KMS-11 (cell line): Measurements from ENCODE around the gene RBBP8NL.

ENCODE experiments used
- H2AFZ ChIP-seq: fragments of 200-600 bp; sonication (generic); 2 replicates; pipeline ENCODE4 v1.6.1; 2016; ENCODE audit warnings: antibody characterized with exemption, mixed run types, low read depth
- H3K27ac ChIP-seq: fragments of 200-600 bp; sonication (generic); 2 replicates; pipeline ENCODE4 v1.6.1; 2016; ENCODE audit warnings: mild to moderate bottlenecking, mixed run types
- H3K27me3 ChIP-seq: fragments of 200-600 bp; sonication (generic); 2 replicates; pipeline ENCODE4 v1.6.1; 2017; ENCODE audit warnings: mild to moderate bottlenecking, low read depth, mixed run types, moderate library complexity; ENCODE audit not compliant: insufficient read depth
- H3K36me3 ChIP-seq: fragments of 200-600 bp; sonication (generic); 2 replicates; pipeline ENCODE4 v1.6.1; 2017; ENCODE audit warnings: mild to moderate bottlenecking, mixed run types; ENCODE audit not compliant: insufficient read depth
- H3K4me1 ChIP-seq: fragments of 200-600 bp; sonication (generic); 2 replicates; pipeline ENCODE4 v1.6.1; 2016; ENCODE audit warnings: mild to moderate bottlenecking, low read depth, mixed run types; ENCODE audit not compliant: poor library complexity, severe bottlenecking
- H3K4me2 ChIP-seq: fragments of 200-600 bp; sonication (generic); 2 replicates; pipeline ENCODE4 v1.7.0; 2016; ENCODE audit warnings: mild to moderate bottlenecking, mixed run types
- H3K4me3 ChIP-seq: fragments of 200-600 bp; sonication (generic); IDR thresholded peaks from 2 replicates; pipeline ENCODE4 v1.6.1; 2017; ENCODE audit warnings: low read depth, low read length, mixed read lengths; ENCODE audit not compliant: insufficient read depth
- H3K79me2 ChIP-seq: fragments of 200-600 bp; sonication (generic); 2 replicates; pipeline ENCODE4 v1.6.1; 2016; ENCODE audit warnings: low read depth, mixed run types; ENCODE audit not compliant: insufficient read depth
- H3K9ac ChIP-seq: fragments of 200-600 bp; sonication (generic); 2 replicates; pipeline ENCODE4 v1.6.1; 2016; ENCODE audit warnings: mild to moderate bottlenecking, mixed run types
- H4K20me1 ChIP-seq: fragments of 200-600 bp; sonication (generic); 2 replicates; pipeline ENCODE4 v1.6.1; 2016; ENCODE audit warnings: mild to moderate bottlenecking, mixed run types; ENCODE audit not compliant: insufficient read depth
- CTCF ChIP-seq: fragments of 200-600 bp; sonication (generic); conservative IDR thresholded peaks from 2 replicates; pipeline ENCODE4 v1.6.1; 2017; ENCODE audit warnings: low read depth, mild to moderate bottlenecking, antibody characterized with exemption, low read length, moderate library complexity, mixed read lengths

Gene RBBP8NL

GRCh38 chr20:62410746-62411478 is 16.4 kb downstream of the RBBP8NL start:
- Histone ChIP-seq H3K27ac (no peak overlapping the region), H2AFZ (peak overlapping the region; percentile 55; the same call in 1 of the 2 replicates), H3K27me3 (peaks cover 46% of the 10 kb centered on the region), H3K9ac (no peak overlapping the region), H4K20me1 (no peaks in the 10 kb centered on the region), H3K4me3 (no peak overlapping the region), H3K4me1 (peaks cover 22% of the 10 kb centered on the region), H3K79me2 (no peaks in the 10 kb centered on the region; the same call in 1 of the 2 replicates), H3K36me3 (no peaks in the 10 kb centered on the region), H3K4me2 (peak overlapping the region; percentile 46; the same call in 1 of the 2 replicates)
- no peak for TF ChIP-seq CTCF

DNA sequence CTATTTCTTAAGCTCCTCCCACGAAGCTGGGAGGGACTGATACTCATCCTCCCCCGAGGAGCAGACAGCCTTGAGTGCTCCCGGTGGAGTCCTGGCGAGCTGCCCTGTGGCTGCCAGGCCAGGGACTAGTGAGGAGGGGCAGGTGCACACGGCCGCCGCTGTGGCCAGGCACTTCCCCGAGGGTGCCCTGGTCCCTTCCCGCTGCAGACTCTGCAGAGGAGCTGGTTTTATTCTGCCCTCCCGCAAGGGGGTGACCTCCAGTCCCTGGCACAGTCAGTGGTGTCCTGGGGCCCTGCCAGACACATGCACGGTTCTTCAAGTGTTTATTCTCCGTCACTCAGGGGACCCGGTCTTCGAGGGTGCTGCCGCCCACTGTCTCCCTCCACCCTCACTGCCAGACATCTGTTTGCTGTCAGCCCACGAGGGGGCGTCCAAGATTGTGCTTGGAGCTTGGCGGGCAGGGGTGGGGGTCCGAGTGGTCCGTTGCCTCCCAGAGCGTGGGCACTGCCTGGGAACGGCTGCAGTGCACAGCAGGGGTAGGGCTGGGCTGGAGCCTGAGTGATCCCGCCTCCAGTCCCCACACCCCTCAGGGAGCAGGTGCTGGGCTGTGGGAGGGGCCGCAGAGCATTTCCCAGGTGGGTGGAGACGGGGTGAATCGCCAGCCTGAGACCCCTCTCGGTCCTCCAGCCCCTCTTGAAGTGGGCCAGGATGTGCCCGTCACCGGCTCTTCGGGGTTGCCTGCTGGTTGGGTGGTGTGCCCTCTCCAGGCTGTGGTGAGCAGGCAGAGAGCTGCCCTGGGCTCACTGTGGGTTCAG is 17.2 kb downstream of the RBBP8NL start:
- H3K4me1 ChIP-seq, result peaks cover 28% of the 10 kb centered on the region
- H3K4me3 ChIP-seq, result no peak overlapping the region
- no peaks in the 10 kb centered on the region for H4K20me1 ChIP-seq
- H3K9ac ChIP-seq, result no peak overlapping the region
- peak overlapping the region; percentile 46 for H3K4me2 ChIP-seq
- peaks cover 38% of the 10 kb centered on the region for H3K27me3 ChIP-seq
- no peak overlapping the region for H3K27ac ChIP-seq
- no peaks in the 10 kb centered on the region; the same call in 1 of the 2 replicates for H3K79me2 ChIP-seq
- no peaks in the 10 kb centered on the region for H3K36me3 ChIP-seq
- peak; percentile 79 for TF ChIP-seq CTCF
- H2AFZ ChIP-seq, result peak overlapping the region; percentile 55

GRCh38 chr20:62409086-62409853 is 18.1 kb downstream of the RBBP8NL start:
- Histone ChIP-seq H3K4me3 (no peak overlapping the region), H2AFZ (peak overlapping the region; percentile 55; the same call in 1 of the 2 replicates), H3K79me2 (no peaks in the 10 kb centered on the region; the same call in 1 of the 2 replicates), H3K4me2 (peak overlapping the region; percentile 46), H3K27ac (no peak overlapping the region), H4K20me1 (no peaks in the 10 kb centered on the region), H3K9ac (no peak overlapping the region), H3K27me3 (peaks cover 30% of the 10 kb centered on the region), H3K4me1 (peaks cover 28% of the 10 kb centered on the region), H3K36me3 (no peaks in the 10 kb centered on the region)
- TF ChIP-seq CTCF, result no peak

DNA sequence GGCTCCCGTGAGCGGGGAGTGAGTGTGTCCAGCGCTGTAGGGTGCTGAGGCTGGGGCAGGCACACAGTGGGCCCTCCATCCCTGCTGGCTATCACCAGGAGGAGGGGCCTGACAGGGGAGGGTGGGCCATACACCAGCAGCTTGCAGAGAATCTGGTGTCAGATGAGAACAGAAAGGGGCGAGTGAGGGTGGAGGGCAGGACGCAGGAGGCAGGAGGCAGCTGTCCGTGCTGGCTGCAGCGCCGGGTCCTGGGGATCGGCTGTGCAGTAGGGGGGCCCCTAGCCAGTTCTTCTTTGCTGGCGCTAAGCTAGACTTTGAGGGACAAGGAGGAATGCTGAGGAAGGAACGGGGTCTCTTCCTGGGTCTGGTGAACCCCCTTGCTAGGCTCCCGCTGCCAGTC is 18.7 kb downstream of the RBBP8NL start:
- Histone ChIP-seq H3K4me2 (no peak overlapping the region), H3K79me2 (no peaks in the 10 kb centered on the region; the same call in 1 of the 2 replicates), H3K4me3 (no peak overlapping the region), H2AFZ (no peak overlapping the region), H3K27me3 (peaks cover 25% of the 10 kb centered on the region), H3K4me1 (peaks cover 28% of the 10 kb centered on the region), H3K9ac (no peak overlapping the region), H4K20me1 (no peaks in the 10 kb centered on the region), H3K36me3 (no peaks in the 10 kb centered on the region), H3K27ac (no peak overlapping the region)
- TF ChIP-seq CTCF, result no peak
